ENCODE results near the gene MAGOHB.

Gene MAGOHB

DNA sequence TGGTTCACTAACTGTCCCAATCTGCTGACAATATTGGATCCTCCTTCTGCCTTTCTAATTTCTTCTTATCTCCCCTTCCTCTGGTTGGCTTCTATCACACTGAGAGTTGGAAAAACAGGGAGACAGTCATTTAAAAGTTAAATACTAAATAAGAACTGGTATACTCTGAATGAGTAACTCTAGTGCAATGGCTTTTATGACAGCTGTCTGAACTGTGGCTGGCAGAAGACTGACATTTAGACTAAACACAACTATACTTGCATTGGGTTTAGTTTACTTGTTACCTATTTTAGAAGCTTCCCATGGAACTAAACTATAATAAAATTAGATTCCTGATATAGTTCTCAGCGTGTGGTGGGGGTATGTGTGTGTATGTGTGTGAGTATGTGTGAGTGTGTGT lies 7.9 kb upstream of the MAGOHB start:
- H3F3A ChIP-seq (ENCODE audit: insufficient read depth) = no peaks in the 10 kb centered on the region
- H3K9me2 ChIP-seq (replicated peaks; ENCODE audit: insufficient read depth, low read length) = no peaks in the 10 kb centered on the region
- H3K27ac ChIP-seq (ENCODE audit: low read depth, low read length) = no peak overlapping the region
- no peaks in the 10 kb centered on the region for H3K9me3 ChIP-seq (ENCODE audit: insufficient read depth, low read length)
- no peak overlapping the region for H3K9ac ChIP-seq (ENCODE audit: low read length)
- no peak overlapping the region for H3K4me2 ChIP-seq (ENCODE audit: low read depth, low read length, poor library complexity, severe bottlenecking)
- H4K20me1 ChIP-seq (ENCODE audit: low read depth, low read length) = no peaks in the 10 kb centered on the region
- no peaks in the 10 kb centered on the region for H3K27me3 ChIP-seq (ENCODE audit: low read length)
- no peak overlapping the region for H2AFZ ChIP-seq (ENCODE audit: low read depth, low read length, severe bottlenecking)
- TF ChIP-seq, protein P1, sequence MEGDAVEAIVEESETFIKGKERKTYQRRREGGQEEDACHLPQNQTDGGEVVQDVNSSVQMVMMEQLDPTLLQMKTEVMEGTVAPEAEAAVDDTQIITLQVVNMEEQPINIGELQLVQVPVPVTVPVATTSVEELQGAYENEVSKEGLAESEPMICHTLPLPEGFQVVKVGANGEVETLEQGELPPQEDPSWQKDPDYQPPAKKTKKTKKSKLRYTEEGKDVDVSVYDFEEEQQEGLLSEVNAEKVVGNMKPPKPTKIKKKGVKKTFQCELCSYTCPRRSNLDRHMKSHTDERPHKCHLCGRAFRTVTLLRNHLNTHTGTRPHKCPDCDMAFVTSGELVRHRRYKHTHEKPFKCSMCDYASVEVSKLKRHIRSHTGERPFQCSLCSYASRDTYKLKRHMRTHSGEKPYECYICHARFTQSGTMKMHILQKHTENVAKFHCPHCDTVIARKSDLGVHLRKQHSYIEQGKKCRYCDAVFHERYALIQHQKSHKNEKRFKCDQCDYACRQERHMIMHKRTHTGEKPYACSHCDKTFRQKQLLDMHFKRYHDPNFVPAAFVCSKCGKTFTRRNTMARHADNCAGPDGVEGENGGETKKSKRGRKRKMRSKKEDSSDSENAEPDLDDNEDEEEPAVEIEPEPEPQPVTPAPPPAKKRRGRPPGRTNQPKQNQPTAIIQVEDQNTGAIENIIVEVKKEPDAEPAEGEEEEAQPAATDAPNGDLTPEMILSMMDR (IDR thresholded peaks at IDR 0.05; ENCODE audit: insufficient read depth, low read length, poor library complexity, severe bottlenecking) = no peak
- TF ChIP-seq EZH2phosphoT487 (conservative IDR thresholded peaks at IDR 0.05; ENCODE audit: low read length) = no peak
- H3K36me3 ChIP-seq (ENCODE audit: low read length) = no peaks in the 10 kb centered on the region
- H3K79me2 ChIP-seq (ENCODE audit: insufficient read depth, low read length) = no peaks in the 10 kb centered on the region
- H3K4me3 ChIP-seq (ENCODE audit: insufficient read depth, low read length, poor library complexity, severe bottlenecking) = no peak overlapping the region

DNA sequence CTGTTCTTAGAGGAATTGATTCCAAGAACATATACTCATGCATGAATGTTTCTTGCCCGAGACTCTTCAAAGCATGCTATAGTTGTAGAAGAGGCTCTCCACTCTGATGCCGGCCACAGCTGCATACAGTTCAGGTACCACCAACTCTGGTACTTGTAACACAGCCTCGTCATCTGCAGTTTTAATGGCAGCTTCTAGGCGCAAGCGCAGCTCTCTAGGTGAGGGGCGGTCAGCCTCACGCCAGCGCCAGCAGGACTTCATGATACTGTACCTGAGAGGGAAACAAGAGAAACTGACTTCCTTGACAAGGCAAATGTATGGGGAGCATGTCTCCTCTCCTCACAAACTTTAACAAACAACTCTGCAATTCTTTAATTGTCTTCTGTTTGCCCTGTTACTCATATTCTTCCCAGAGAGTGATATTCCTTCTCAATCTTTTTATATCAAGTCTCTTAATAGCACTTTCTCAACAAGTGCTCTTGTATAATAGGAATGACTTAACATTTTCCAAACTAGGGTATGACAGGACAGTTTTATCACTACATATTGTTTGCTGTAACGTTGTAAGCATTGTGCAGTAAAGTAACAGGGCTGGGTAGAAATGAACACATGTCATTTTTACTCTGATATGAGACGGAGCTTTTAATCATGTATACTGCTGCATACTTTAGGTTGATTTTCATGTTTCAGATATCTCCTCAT lies 6.8 kb upstream of the MAGOHB start:
- no peaks in the 10 kb centered on the region for H3F3A ChIP-seq (ENCODE audit: insufficient read depth)
- no peaks in the 10 kb centered on the region for H3K9me2 ChIP-seq (replicated peaks; ENCODE audit: insufficient read depth, low read length)
- H4K20me1 ChIP-seq (ENCODE audit: low read depth, low read length) = no peaks in the 10 kb centered on the region
- no peak overlapping the region for H3K27ac ChIP-seq (ENCODE audit: low read depth, low read length)
- H3K4me3 ChIP-seq (ENCODE audit: insufficient read depth, low read length, poor library complexity, severe bottlenecking) = no peak overlapping the region
- H3K9ac ChIP-seq (ENCODE audit: low read length) = no peak overlapping the region
- TF ChIP-seq EZH2phosphoT487 (conservative IDR thresholded peaks at IDR 0.05; ENCODE audit: low read length) = no peak
- TF ChIP-seq, protein P1 (IDR thresholded peaks at IDR 0.05; ENCODE audit: insufficient read depth, low read length, poor library complexity, severe bottlenecking) = no peak
- H3K9me3 ChIP-seq (ENCODE audit: insufficient read depth, low read length) = no peaks in the 10 kb centered on the region
- H3K27me3 ChIP-seq (ENCODE audit: low read length) = no peaks in the 10 kb centered on the region
- H2AFZ ChIP-seq (ENCODE audit: low read depth, low read length, severe bottlenecking) = no peak overlapping the region
- no peaks in the 10 kb centered on the region for H3K36me3 ChIP-seq (ENCODE audit: low read length)
- no peaks in the 10 kb centered on the region for H3K79me2 ChIP-seq (ENCODE audit: insufficient read depth, low read length)
- no peak overlapping the region for H3K4me2 ChIP-seq (ENCODE audit: low read depth, low read length, poor library complexity, severe bottlenecking)

DNA sequence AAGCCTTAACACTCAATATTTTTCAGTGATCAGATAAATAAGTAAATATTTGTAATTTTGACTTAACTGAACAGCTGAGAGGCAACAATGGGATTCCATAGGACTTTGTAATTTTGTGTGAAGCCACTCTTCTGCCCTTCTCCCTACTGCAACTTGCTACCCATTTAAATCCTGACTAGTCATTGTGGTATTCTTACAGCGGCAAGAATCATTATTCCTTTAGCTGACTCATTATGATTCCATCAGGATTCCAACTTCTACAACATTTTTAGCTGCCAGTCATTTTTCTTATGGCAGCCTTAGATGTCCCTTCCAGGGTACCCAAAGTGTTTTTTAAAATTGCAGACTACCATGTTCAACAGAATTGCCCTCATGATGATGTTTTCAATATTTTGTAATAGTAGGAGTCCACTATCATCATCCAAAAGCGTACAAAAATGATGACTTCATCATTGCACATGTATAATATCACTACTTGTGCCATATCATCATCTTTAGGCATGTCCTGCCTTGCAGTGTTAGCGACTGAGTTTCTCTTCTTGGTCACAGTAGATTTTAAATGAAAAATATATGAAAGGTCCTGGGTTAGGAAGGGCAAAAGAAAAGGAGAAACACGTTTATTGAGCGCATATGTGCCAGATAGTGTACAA lies 5.1 kb upstream of the MAGOHB start:
- Histone ChIP-seq H3K79me2 (ENCODE audit: insufficient read depth, low read length) (no peaks in the 10 kb centered on the region), H3K9me2 (replicated peaks; ENCODE audit: insufficient read depth, low read length) (no peaks in the 10 kb centered on the region), H3K4me2 (ENCODE audit: low read depth, low read length, poor library complexity, severe bottlenecking) (no peak overlapping the region), H3K36me3 (ENCODE audit: low read length) (no peaks in the 10 kb centered on the region), H4K20me1 (ENCODE audit: low read depth, low read length) (no peaks in the 10 kb centered on the region), H2AFZ (ENCODE audit: low read depth, low read length, severe bottlenecking) (no peak overlapping the region), H3K9ac (ENCODE audit: low read length) (no peak overlapping the region), H3K27ac (ENCODE audit: low read depth, low read length) (no peak overlapping the region), H3K27me3 (ENCODE audit: low read length) (no peaks in the 10 kb centered on the region), H3K9me3 (ENCODE audit: insufficient read depth, low read length) (no peaks in the 10 kb centered on the region), H3F3A (ENCODE audit: insufficient read depth) (no peaks in the 10 kb centered on the region), H3K4me3 (ENCODE audit: insufficient read depth, low read length, poor library complexity, severe bottlenecking) (no peak overlapping the region)
- no peak for TF ChIP-seq EZH2phosphoT487 (conservative IDR thresholded peaks at IDR 0.05; ENCODE audit: low read length)

DNA sequence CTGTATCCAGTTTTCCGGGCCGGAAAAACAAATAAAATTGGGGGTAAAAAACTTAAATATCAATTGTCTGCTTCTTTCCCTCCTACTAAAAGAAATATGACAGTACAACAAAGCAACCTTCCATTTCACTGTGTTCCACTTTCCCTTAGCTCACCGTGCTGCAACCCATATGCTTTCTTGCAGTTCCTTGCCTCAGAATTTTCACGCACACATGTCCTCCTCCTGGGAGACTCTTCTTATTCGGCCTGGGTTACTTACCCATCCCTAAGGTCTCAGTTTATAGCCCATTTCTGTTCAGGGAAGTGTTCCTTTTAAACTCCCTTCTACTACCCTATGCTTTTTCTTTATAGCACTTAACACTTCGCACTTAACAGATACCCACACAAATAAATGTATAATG lies 4.5 kb upstream of the MAGOHB start:
- no peak overlapping the region for H3K4me2 ChIP-seq (ENCODE audit: low read depth, low read length, poor library complexity, severe bottlenecking)
- H3F3A ChIP-seq (ENCODE audit: insufficient read depth) = no peaks in the 10 kb centered on the region
- H3K27ac ChIP-seq (ENCODE audit: low read depth, low read length) = no peak overlapping the region
- TF ChIP-seq, protein P1 (IDR thresholded peaks at IDR 0.05; ENCODE audit: insufficient read depth, low read length, poor library complexity, severe bottlenecking) = no peak
- TF ChIP-seq EZH2phosphoT487 (conservative IDR thresholded peaks at IDR 0.05; ENCODE audit: low read length) = no peak
- H3K79me2 ChIP-seq (ENCODE audit: insufficient read depth, low read length) = peaks cover 4% of the 10 kb centered on the region
- H3K4me3 ChIP-seq (ENCODE audit: insufficient read depth, low read length, poor library complexity, severe bottlenecking) = no peak overlapping the region
- no peaks in the 10 kb centered on the region for H3K36me3 ChIP-seq (ENCODE audit: low read length)
- H3K9me3 ChIP-seq (ENCODE audit: insufficient read depth, low read length) = no peaks in the 10 kb centered on the region
- H3K27me3 ChIP-seq (ENCODE audit: low read length) = no peaks in the 10 kb centered on the region
- H3K9ac ChIP-seq (ENCODE audit: low read length) = no peak overlapping the region
- no peaks in the 10 kb centered on the region for H3K9me2 ChIP-seq (replicated peaks; ENCODE audit: insufficient read depth, low read length)
- no peak overlapping the region for H2AFZ ChIP-seq (ENCODE audit: low read depth, low read length, severe bottlenecking)
- no peaks in the 10 kb centered on the region for H4K20me1 ChIP-seq (ENCODE audit: low read depth, low read length)

Measured in SU-DHL-6 (cell line).